SK-N-SH treated with all-trans-retinoic acid at 6 μM for 48 hours (cell line): ENCODE data around the gene SLC44A3.
"Not testable (repeated sequence)": the region's sequence is repeated elsewhere in the genome, so short reads cannot be mapped to it uniquely, and the experiment has no call there.

Source experiments
- ATAC-seq: fragments of 200-7000 bp; cut with Tn5 transposase; 3 replicates; pipeline ENCODE4 v1.9.1; 2020; ENCODE audit warnings: mild to moderate bottlenecking, moderate library complexity
- ARNTL ChIP-seq: fragments of 450-650 bp; formaldehyde crosslinking; IDR thresholded peaks from 2 replicates; pipeline ENCODE4 v1.5.0; 2020; ENCODE audit warnings: low read depth, mild to moderate bottlenecking, moderate library complexity, borderline replicate concordance
- BACH2 ChIP-seq: fragments of 250-450 bp; sonication (Bioruptor Pico); IDR thresholded peaks from 2 replicates; pipeline ENCODE4 v1.9.0; 2021; ENCODE audit warnings: mild to moderate bottlenecking, borderline replicate concordance
- CREB5 ChIP-seq: fragments of 250-450 bp; sonication (Bioruptor Pico); IDR thresholded peaks from 2 replicates; pipeline ENCODE4 v1.5.1; 2020; ENCODE audit warnings: low read depth, mild to moderate bottlenecking, moderate library complexity
- CSDC2 ChIP-seq: fragments of 250-450 bp; sonication (Bioruptor Pico); IDR thresholded peaks from 2 replicates; pipeline ENCODE4 v1.5.0; 2020; ENCODE audit warnings: mild to moderate bottlenecking, moderate library complexity
- CSRNP3 ChIP-seq: fragments of 250-450 bp; sonication (Bioruptor Pico); IDR thresholded peaks from 2 replicates; pipeline ENCODE4 v1.5.1; 2021; ENCODE audit warnings: mild to moderate bottlenecking, moderate library complexity
- ESRRG ChIP-seq: fragments of 250-450 bp; sonication (Bioruptor Pico); IDR thresholded peaks from 2 replicates; pipeline ENCODE4 v1.6.1; 2021; ENCODE audit warnings: mild to moderate bottlenecking
- GLIS3 ChIP-seq: fragments of 250-450 bp; sonication (Bioruptor Pico); IDR thresholded peaks from 2 replicates; pipeline ENCODE4 v1.5.0; 2020; ENCODE audit warnings: mild to moderate bottlenecking, moderate library complexity
- ISL1 ChIP-seq: fragments of 250-450 bp; sonication (Bioruptor Pico); IDR thresholded peaks from 2 replicates; pipeline ENCODE4 v2.1.2; 2022; ENCODE audit warnings: mild to moderate bottlenecking, moderate library complexity
- OSR1 ChIP-seq: fragments of 250-450 bp; sonication (Bioruptor Pico); IDR thresholded peaks from 2 replicates; pipeline ENCODE4 v1.8.0; 2022; ENCODE audit warnings: moderate library complexity, mild to moderate bottlenecking, inconsistent platforms
- PATZ1 ChIP-seq: fragments of 250-450 bp; sonication (Bioruptor Pico); IDR thresholded peaks from 2 replicates; pipeline ENCODE4 v1.8.0; 2020; ENCODE audit warnings: mild to moderate bottlenecking, moderate library complexity, borderline replicate concordance
- POU6F1 ChIP-seq: fragments of 250-450 bp; sonication (Bioruptor Pico); IDR thresholded peaks from 2 replicates; pipeline ENCODE4 v1.8.0; 2021; ENCODE audit warnings: low read depth, mild to moderate bottlenecking, moderate library complexity, borderline replicate concordance
- PPARA ChIP-seq: fragments of 250-450 bp; sonication (Bioruptor Pico); IDR thresholded peaks from 2 replicates; pipeline ENCODE4 v1.5.0; 2020; ENCODE audit warnings: mild to moderate bottlenecking, borderline replicate concordance
- RARB ChIP-seq: fragments of 250-450 bp; sonication (Bioruptor Pico); IDR thresholded peaks from 2 replicates; pipeline ENCODE4 v1.8.0; 2021; ENCODE audit warnings: mild to moderate bottlenecking, moderate library complexity
- SNAI2 ChIP-seq: fragments of 250-450 bp; sonication (Bioruptor Pico); IDR thresholded peaks from 2 replicates; pipeline ENCODE4 v1.5.0; 2020; ENCODE audit warnings: mild to moderate bottlenecking, moderate library complexity
- TOX ChIP-seq: fragments of 250-450 bp; sonication (Bioruptor Pico); IDR thresholded peaks from 2 replicates; pipeline ENCODE4 v1.8.0; 2021; ENCODE audit warnings: mild to moderate bottlenecking, moderate library complexity, borderline replicate concordance
- TSHZ2 ChIP-seq: fragments of 250-450 bp; sonication (Bioruptor Pico); IDR thresholded peaks from 2 replicates; pipeline ENCODE4 v1.5.0; 2020; ENCODE audit warnings: mild to moderate bottlenecking, moderate library complexity
- ZC3H10 ChIP-seq: fragments of 250-450 bp; sonication (Bioruptor Pico); IDR thresholded peaks from 2 replicates; pipeline ENCODE4 v1.5.1; 2021; ENCODE audit warnings: mild to moderate bottlenecking, moderate library complexity
- ZFP30 ChIP-seq: fragments of 450-650 bp; formaldehyde crosslinking; IDR thresholded peaks from 2 replicates; pipeline ENCODE4 v1.5.0; 2022; ENCODE audit warnings: mild to moderate bottlenecking, moderate library complexity
- ZNF565 ChIP-seq: fragments of 450-650 bp; formaldehyde crosslinking; conservative IDR thresholded peaks from 2 replicates; pipeline ENCODE4 v1.5.0; 2020; ENCODE audit warnings: low read depth, mild to moderate bottlenecking, moderate library complexity
- ZNF70 ChIP-seq: fragments of 450-650 bp; formaldehyde crosslinking; IDR thresholded peaks from 2 replicates; pipeline ENCODE4 v1.5.0; 2020; ENCODE audit warnings: mild to moderate bottlenecking, moderate library complexity
- ZNF8 ChIP-seq: fragments of 450-650 bp; formaldehyde crosslinking; IDR thresholded peaks from 2 replicates; pipeline ENCODE4 v1.5.0; 2020; ENCODE audit warnings: mild to moderate bottlenecking, moderate library complexity

The SLC44A3 gene

GRCh38 chr1:94832446-94832845, 12.3 kb downstream of the SLC44A3 start (continued):
- TF ChIP-seq GLIS3 (CRISPR knock-in tag): no peak

- no peak for ATAC-seq
- TF ChIP-seq ZNF565 (CRISPR knock-in tag) (no peak), POU6F1 (no peak), PATZ1 (CRISPR knock-in tag) (no peak), GLIS3 (CRISPR knock-in tag) (no peak), ESRRG (CRISPR knock-in tag) (no peak), ZNF70 (CRISPR knock-in tag) (no peak), OSR1 (CRISPR knock-in tag) (no peak), PPARA (CRISPR knock-in tag) (no peak), ZFP30 (CRISPR knock-in tag) (no peak), CSDC2 (CRISPR knock-in tag) (no peak), CREB5 (CRISPR knock-in tag) (no peak), SNAI2 (CRISPR knock-in tag) (no peak), ARNTL (CRISPR knock-in tag) (no peak)
Measured at GRCh38 chr1:94832931-94833585, 12.9 kb downstream of the SLC44A3 start.

GRCh38 chr1:94836891-94837290, 16.7 kb downstream of the SLC44A3 start:
- TF ChIP-seq ISL1 (CRISPR knock-in tag): no peak
- TF ChIP-seq CREB5 (CRISPR knock-in tag): no peak
- TF ChIP-seq CSDC2 (CRISPR knock-in tag): no peak
- no peak for TF ChIP-seq ARNTL (CRISPR knock-in tag)
- no peak for TF ChIP-seq ZNF565 (CRISPR knock-in tag)
- no peak for TF ChIP-seq TOX (CRISPR knock-in tag)
- no peak for TF ChIP-seq CSRNP3
- no peak for TF ChIP-seq ZFP30 (CRISPR knock-in tag)
- TF ChIP-seq PATZ1 (CRISPR knock-in tag): no peak
- no peak for TF ChIP-seq SNAI2 (CRISPR knock-in tag)
- TF ChIP-seq OSR1 (CRISPR knock-in tag): no peak
- no peak for TF ChIP-seq BACH2 (CRISPR knock-in tag)
- no peak for TF ChIP-seq GLIS3 (CRISPR knock-in tag)
- TF ChIP-seq ZNF70 (CRISPR knock-in tag): no peak
- TF ChIP-seq ZNF8 (CRISPR knock-in tag): no peak
- no peak for TF ChIP-seq PPARA (CRISPR knock-in tag)
- TF ChIP-seq TSHZ2 (CRISPR knock-in tag): no peak
- no peak for TF ChIP-seq ZC3H10
- TF ChIP-seq RARB (CRISPR knock-in tag): no peak
- ATAC-seq: no peak

- ATAC-seq: not testable (repeated sequence)
Measured at GRCh38 chr1:94840381-94840780, 20.2 kb downstream of the SLC44A3 start.
